Measurements from ENCODE around the gene NOLC1. TPM values are rescaled to one million over a fixed set of nuclear protein-coding genes. Genes with fewer than 3 reads are reported as not detected.

The NOLC1 gene
- total and polyA plus RNA-seq, 10 of the 15 experiments (the other 5 are each of a cell fraction or from before 2014, with no cell fraction given), result 91.7 to 244 (median 128) TPM

DNA sequence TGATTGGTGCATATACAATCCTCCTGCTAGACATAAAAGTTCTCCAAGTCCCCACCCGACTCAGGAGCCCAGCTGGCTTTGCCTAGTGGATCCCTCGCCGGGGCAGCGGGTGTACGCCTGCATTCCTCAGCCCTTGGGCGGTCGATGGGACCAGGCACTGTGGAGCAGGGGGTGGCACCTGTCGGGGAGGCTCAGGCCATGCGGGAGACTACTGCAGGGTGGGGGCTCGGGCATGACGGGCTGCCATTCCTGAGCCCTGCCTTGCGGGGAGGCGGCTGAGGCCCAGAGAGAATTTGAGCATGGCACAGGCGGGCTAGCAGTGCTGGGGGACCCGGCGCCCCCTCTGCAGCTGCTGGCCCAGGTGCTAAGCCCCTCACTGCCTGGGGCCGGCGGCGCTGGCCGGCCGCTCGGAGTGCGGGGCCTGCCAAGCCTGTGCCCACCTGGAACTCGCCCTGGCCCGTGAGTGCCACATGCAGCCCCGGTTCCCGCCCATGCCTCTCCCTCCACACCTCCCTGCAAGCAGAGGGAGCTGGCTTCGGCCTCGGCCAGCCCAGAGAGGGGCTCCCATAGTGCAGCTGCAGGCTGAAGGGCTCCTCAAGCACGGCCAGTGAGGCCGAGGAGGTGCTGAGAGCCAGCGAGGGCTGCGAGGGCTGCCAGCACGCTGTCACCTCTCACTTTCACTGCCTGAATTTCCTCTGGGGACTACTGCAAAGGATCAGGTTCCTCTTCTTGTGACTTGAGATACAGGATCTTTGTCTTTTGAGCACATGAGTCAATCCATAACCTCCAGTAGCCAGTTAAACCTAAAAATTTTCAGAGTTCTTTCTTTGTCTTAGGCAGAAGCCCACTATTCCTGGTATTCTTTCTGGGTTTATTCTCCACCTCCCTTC is 48.8 kb downstream of the NOLC1 start:
- DNase-seq (ENCODE audit: low read depth, low spot score) (peak; percentile 16), FAIRE-seq (no peak), ATAC-seq (peak; percentile 72)
- H3K4me3 ChIP-seq, result no peak overlapping the region
- H3K36me3 ChIP-seq (ENCODE audit: control insufficient read depth in 2 of 2, insufficient read depth in 2 of 2, low read length in 1 of 2), result no peaks in the 10 kb centered on the region
- H3K9me3 ChIP-seq (replicated peaks; ENCODE audit: control insufficient read depth, insufficient read depth, low read length), result peaks cover 3% of the 10 kb centered on the region; the same call in 2 of the 3 replicates
- H3K9ac ChIP-seq (ENCODE audit: control insufficient read depth, insufficient read depth, low read length), result no peak overlapping the region
- intact Hi-C loops (cut with micrococcal nuclease; ENCODE audit: unreplicated experiment) (no loop called here), in situ Hi-C loops (cut with MboI) (no loop called here)
- BruUV-seq (replicated peaks), result no TSS peak
- no peaks in the 10 kb centered on the region for H4K20me1 ChIP-seq (ENCODE audit: control insufficient read depth, insufficient read depth)
- no peaks in the 10 kb centered on the region for H3K79me2 ChIP-seq (ENCODE audit: control insufficient read depth, insufficient read depth, low read length)
- H3K4me1 ChIP-seq (ENCODE audit: control insufficient read depth, insufficient read depth, low read length), result no peaks in the 10 kb centered on the region
- RAD21 ChIA-PET (ENCODE audit: unreplicated experiment), result no interaction called here
- H3K4me2 ChIP-seq (ENCODE audit: control insufficient read depth, insufficient read depth), result no peak overlapping the region
- no peak overlapping the region for H2AFZ ChIP-seq (ENCODE audit: control insufficient read depth, low read depth, low read length)
- POLR2A ChIA-PET, result interaction anchor here (0.6 kb wide), 2 partner anchors 12 to 15 kb away, joined by 3 read pairs; no protein-coding TSS in a partner anchor
- CTCF ChIA-PET, result interaction anchor here (1.0 kb wide), 1 partner anchor 7 kb away, joined by 3 read pairs; no protein-coding TSS in a partner anchor
- H3K27ac ChIP-seq (ENCODE audit: control insufficient read depth, insufficient read depth), result no peak overlapping the region
- SMC1A ChIA-PET (ENCODE audit: uncharacterized antibody, unreplicated experiment), result no interaction called here
- H3K27me3 ChIP-seq (replicated peaks in 1 of 2; ENCODE audit: control insufficient read depth in 2 of 2, insufficient read depth in 2 of 2, low read length in 1 of 2), result no peaks in the 10 kb centered on the region
- WGBS (ENCODE audit: insufficient coverage, insufficient replicate concordance, low lambda C conversion rate, missing lambda C conversion rate), result 73% methylated on average over 34 of the region's 34 CpGs
- TF ChIP-seq, protein P1, sequence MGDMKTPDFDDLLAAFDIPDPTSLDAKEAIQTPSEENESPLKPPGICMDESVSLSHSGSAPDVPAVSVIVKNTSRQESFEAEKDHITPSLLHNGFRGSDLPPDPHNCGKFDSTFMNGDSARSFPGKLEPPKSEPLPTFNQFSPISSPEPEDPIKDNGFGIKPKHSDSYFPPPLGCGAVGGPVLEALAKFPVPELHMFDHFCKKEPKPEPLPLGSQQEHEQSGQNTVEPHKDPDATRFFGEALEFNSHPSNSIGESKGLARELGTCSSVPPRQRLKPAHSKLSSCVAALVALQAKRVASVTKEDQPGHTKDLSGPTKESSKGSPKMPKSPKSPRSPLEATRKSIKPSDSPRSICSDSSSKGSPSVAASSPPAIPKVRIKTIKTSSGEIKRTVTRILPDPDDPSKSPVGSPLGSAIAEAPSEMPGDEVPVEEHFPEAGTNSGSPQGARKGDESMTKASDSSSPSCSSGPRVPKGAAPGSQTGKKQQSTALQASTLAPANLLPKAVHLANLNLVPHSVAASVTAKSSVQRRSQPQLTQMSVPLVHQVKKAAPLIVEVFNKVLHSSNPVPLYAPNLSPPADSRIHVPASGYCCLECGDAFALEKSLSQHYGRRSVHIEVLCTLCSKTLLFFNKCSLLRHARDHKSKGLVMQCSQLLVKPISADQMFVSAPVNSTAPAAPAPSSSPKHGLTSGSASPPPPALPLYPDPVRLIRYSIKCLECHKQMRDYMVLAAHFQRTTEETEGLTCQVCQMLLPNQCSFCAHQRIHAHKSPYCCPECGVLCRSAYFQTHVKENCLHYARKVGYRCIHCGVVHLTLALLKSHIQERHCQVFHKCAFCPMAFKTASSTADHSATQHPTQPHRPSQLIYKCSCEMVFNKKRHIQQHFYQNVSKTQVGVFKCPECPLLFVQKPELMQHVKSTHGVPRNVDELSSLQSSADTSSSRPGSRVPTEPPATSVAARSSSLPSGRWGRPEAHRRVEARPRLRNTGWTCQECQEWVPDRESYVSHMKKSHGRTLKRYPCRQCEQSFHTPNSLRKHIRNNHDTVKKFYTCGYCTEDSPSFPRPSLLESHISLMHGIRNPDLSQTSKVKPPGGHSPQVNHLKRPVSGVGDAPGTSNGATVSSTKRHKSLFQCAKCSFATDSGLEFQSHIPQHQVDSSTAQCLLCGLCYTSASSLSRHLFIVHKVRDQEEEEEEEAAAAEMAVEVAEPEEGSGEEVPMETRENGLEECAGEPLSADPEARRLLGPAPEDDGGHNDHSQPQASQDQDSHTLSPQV (IDR thresholded peaks at IDR 0.05), result no peak
- TF ChIP-seq IKZF1 (conservative IDR thresholded peaks at IDR 0.05), result 0 out of 2 replicates have a peak, but pooled peaks have one; percentile 31
- TF ChIP-seq MEF2B (IDR thresholded peaks at IDR 0.05; ENCODE audit: partially characterized antibody, poor library complexity, severe bottlenecking), result peak; percentile 64
- TF ChIP-seq, protein P2, sequence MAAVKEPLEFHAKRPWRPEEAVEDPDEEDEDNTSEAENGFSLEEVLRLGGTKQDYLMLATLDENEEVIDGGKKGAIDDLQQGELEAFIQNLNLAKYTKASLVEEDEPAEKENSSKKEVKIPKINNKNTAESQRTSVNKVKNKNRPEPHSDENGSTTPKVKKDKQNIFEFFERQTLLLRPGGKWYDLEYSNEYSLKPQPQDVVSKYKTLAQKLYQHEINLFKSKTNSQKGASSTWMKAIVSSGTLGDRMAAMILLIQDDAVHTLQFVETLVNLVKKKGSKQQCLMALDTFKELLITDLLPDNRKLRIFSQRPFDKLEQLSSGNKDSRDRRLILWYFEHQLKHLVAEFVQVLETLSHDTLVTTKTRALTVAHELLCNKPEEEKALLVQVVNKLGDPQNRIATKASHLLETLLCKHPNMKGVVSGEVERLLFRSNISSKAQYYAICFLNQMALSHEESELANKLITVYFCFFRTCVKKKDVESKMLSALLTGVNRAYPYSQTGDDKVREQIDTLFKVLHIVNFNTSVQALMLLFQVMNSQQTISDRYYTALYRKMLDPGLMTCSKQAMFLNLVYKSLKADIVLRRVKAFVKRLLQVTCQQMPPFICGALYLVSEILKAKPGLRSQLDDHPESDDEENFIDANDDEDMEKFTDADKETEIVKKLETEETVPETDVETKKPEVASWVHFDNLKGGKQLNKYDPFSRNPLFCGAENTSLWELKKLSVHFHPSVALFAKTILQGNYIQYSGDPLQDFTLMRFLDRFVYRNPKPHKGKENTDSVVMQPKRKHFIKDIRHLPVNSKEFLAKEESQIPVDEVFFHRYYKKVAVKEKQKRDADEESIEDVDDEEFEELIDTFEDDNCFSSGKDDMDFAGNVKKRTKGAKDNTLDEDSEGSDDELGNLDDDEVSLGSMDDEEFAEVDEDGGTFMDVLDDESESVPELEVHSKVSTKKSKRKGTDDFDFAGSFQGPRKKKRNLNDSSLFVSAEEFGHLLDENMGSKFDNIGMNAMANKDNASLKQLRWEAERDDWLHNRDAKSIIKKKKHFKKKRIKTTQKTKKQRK (IDR thresholded peaks at IDR 0.05; ENCODE audit: low read depth, low read length), result no peak
- TF ChIP-seq, protein P3, sequence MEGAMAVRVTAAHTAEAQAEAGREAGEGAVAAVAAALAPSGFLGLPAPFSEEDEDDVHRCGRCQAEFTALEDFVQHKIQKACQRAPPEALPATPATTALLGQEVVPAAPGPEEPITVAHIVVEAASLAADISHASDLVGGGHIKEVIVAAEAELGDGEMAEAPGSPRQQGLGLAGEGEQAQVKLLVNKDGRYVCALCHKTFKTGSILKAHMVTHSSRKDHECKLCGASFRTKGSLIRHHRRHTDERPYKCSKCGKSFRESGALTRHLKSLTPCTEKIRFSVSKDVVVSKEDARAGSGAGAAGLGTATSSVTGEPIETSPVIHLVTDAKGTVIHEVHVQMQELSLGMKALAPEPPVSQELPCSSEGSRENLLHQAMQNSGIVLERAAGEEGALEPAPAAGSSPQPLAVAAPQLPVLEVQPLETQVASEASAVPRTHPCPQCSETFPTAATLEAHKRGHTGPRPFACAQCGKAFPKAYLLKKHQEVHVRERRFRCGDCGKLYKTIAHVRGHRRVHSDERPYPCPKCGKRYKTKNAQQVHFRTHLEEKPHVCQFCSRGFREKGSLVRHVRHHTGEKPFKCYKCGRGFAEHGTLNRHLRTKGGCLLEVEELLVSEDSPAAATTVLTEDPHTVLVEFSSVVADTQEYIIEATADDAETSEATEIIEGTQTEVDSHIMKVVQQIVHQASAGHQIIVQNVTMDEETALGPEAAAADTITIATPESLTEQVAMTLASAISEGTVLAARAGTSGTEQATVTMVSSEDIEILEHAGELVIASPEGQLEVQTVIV (IDR thresholded peaks at IDR 0.05; ENCODE audit: borderline replicate concordance, partially characterized antibody), result no peak
- TF ChIP-seq SUZ12 (IDR thresholded peaks at IDR 0.05; ENCODE audit: unreplicated experiment), result no peak
- TF ChIP-seq BHLHE40 (IDR thresholded peaks at IDR 0.05; ENCODE audit: borderline replicate concordance in 1 of 2, low read depth in 2 of 2, low read length in 1 of 2), result peak in 1 of 2 experiments; percentile 39; a peak in 1 of 4 replicates
- TF ChIP-seq ZBED1 (IDR thresholded peaks at IDR 0.05; ENCODE audit: borderline replicate concordance), result no peak
- TF ChIP-seq HCFC1 (IDR thresholded peaks at IDR 0.05; ENCODE audit: low read length), result no peak
- TF ChIP-seq ASH2L (IDR thresholded peaks at IDR 0.05; ENCODE audit: borderline replicate concordance, low read depth), result no peak
- no peak for TF ChIP-seq MTA2 (IDR thresholded peaks at IDR 0.05; ENCODE audit: low read depth)
- TF ChIP-seq EGR1 (IDR thresholded peaks at IDR 0.05; ENCODE audit: borderline replicate concordance in 1 of 2, low read depth in 2 of 2, low read length in 2 of 2), result no peak
